Fibroblast of skin of scalp (primary cell): ENCODE data around the gene PRICKLE3.
A peak's percentile ranks its signal among the peaks of the same experiment; 100 is the strongest.
"Not testable (repeated sequence)": the region's sequence is repeated elsewhere in the genome, so short reads cannot be mapped to it uniquely, and the experiment has no call there.

ENCODE experiments used
- DNase-seq: peaks from one replicate; pipeline ENCODE4 v3.0.0-alpha.2; 2013

Gene PRICKLE3

GRCh38 chrX:49155900-49156837 lies 30.0 kb downstream of the PRICKLE3 start:
- peak; percentile 92 for DNase-seq

DNA sequence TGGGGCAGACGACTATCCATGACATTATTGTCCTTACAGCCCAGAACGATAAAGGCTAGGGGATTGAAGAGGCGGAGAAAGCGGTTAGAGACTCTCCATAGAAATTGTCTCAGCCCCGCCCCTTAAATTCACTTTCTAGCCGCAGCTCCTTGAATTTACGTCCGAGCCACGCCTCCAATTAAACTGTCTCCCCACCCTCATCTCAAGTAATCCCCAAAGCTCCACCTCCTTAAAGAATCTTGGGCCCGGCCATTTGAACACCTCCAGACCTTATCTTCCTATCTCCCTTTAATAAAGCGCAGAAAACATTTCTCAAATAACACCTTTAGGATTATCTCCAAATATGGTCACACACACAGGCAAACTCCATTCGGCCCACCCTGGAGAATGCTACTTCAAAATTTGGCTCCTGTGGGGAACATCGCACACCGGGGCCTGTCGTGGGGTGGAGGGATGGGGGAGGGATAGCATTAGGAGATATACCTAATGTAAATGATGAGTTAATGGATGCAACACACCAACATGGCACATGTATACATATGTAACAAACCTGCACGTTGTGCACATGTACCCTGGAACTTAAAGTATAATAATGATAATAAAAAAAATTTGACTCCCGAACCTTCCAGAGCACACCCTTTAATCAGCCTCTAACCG lies 30.8 kb downstream of the PRICKLE3 start:
- peak; percentile 71 for DNase-seq

- no peak for DNase-seq
These were observed 32.7 kb downstream of the PRICKLE3 start for GRCh38 chrX:49153467-49153866.

DNA sequence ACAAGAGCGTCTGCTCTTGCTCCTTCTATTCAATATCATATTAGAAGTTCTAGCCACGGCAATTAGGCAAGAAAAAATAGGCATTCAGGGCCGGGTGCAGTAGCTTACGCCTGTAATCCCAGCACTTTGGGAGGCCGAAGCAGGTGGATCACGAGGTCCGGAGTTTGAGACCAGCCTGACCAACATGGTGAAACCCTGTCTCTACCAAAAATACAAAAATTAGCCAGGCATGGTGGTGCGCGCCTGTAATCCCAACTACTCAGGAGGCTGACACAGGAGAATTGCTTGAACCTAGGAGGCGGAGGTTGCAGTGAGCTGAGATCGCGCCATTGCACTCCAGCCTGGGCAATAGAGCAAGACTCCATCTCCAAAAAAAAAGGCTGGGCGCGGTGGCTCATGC lies 36.9 kb downstream of the PRICKLE3 start:
- not testable (repeated sequence) for DNase-seq

DNA sequence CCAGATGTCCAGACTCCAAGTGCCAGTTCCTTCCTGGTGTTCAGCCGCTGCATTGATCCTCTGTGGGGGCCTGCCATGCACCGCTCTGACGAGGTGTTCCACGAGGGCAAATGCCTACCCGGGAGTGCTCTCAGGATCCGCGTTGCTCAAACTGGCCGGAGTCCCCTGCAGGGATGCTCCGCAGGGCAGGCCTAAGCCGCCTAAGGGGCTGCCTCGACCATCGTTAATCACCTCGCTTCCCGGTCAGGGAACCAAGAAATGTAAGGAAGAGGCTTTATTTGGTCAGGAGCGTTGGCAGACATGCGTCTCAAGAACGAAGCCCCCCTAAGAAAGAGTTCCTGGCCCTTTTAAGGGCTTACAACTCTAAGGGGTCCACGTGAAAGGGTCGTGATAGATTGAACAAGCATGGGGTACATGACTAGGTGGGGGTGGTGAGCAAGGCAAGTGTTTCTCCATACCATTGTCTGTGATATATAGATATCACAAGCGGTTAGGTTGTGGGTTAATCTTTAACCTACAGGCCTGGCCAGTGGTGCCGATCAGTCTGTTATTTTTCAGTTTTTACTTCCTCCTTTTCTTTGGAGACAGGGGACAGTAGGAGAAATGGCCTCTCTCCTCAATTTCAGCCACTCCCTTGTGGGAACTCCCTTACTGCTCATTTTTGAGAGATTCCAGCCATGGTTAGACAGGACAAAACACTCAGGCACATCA lies 37.6 kb downstream of the PRICKLE3 start:
- not testable (repeated sequence) for DNase-seq

DNA sequence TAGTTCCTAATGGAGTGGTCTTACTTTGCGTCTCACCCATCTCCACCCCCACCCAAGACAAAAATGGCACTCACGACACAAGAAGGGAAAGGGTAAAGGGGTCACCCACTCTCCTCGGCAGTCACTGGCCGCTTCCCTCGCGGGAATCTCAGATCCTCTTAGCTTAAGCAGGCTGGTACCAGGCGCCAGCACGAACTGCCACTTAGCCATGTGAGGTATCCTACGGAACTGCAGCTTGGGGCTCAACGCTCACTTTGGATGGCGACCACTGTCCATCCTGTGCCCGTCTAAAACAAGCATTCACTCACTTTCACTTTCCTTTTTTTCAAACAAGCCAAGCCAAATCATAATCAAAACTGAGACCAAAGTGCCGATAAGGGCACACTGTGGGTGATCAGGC lies 38.2 kb downstream of the PRICKLE3 start:
- no peak for DNase-seq

GRCh38 chrX:49147282-49147681 lies 38.9 kb downstream of the PRICKLE3 start:
- no peak for DNase-seq

DNA sequence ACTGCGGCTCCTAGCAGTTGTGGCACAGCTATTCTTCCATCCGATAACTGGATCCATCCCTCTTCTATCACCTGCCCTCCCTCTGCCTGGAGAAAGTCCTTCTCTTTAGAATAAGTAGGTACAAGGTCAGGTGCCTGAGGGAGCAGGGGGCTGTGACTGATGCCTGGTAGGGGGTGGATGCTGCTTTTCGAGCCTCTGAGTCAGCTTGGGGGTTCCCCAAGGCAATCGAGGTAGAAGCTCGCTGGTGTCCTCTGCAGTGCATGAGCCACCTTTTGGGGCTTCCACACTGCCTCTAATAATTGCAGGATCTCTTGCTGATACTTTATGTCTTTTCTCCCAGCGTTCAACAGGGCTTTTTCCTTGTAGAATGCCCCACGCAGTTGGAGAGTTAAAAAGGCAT lies 43.0 kb downstream of the PRICKLE3 start:
- not testable (repeated sequence) for DNase-seq

DNA sequence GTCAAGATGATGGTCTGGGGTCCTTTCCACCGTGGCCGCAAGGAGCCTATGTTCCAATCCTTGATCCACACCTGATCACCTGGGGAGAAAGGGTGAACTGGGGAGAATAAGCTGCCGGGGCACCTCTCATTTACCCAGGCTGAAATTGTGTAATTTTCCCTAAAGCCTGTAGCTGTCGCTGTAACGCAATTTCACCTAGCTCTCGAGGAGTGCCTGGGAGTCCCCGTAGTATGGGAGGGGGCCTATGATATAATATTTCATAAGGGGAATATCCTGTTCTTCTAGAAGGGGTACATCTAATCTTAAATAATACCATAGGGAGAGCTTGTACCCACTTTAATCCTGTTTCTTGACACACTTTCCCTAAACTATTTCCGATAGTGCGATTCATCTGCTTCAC lies 43.9 kb downstream of the PRICKLE3 start:
- not testable (repeated sequence) for DNase-seq

- DNase-seq: no peak
These were observed 46.5 kb downstream of the PRICKLE3 start for GRCh38 chrX:49139713-49140112.

- DNase-seq: no peak
These were observed 48.7 kb downstream of the PRICKLE3 start for GRCh38 chrX:49137492-49137891.

- DNase-seq: no peak
These were observed 52.4 kb downstream of the PRICKLE3 start for GRCh38 chrX:49133759-49134158.

DNA sequence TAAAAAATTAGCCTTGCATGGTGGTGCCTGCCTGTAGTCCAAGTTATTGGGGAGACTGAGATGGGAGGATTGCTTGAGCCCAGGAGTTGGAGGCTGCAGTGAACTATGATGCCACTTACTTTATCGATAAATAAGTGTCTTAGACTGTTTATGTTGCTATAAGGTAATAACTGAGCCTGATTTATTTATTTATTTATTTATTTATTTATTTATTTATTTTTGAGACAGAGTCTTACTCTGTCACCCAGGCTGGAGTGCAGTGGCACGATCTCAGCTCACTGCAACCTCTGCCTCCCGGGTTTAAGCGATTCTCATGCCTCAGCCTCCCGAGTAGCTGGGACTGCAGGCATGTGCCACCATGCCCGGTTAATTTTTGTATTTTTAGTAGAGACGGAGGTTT lies 53.9 kb downstream of the PRICKLE3 start:
- not testable (repeated sequence) for DNase-seq

- no peak for DNase-seq
These were observed 56.7 kb downstream of the PRICKLE3 start for GRCh38 chrX:49129427-49129826.

- not testable (repeated sequence) for DNase-seq
These were observed 58.4 kb downstream of the PRICKLE3 start for GRCh38 chrX:49127742-49128258.
